ENCODE results near the gene SIRPB2.

DNA sequence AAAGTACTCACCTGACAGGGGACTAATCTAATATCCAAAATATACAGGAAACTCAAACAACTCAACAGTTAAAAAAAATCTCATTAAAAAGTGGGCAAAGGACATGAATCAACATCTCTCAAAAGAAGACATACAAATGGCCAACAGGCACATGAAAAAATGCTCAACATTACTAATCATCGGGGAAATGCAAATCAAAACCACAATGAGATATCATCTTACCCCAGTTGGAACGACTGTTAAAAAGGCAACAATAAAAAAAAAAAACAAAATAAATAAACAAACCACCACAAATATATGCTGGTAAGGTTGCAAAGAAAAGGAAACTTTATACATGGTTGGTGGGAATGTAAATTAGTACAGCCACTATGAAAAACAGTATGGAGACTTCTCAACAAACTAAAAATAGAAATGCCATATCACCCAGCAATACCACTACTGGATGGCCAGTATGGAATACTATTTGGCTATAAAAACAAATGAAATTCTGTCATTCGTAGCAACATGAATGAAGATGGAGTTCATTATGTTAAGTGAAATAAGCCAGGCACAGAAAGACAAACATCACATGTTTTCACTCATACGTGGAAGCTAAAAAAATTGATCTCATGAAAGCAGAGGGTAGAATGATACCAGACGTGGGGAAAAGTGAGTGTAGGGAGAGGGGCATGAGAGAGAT, 6.6 kb downstream of the SIRPB2 start:
- TF ChIP-seq, protein P1, sequence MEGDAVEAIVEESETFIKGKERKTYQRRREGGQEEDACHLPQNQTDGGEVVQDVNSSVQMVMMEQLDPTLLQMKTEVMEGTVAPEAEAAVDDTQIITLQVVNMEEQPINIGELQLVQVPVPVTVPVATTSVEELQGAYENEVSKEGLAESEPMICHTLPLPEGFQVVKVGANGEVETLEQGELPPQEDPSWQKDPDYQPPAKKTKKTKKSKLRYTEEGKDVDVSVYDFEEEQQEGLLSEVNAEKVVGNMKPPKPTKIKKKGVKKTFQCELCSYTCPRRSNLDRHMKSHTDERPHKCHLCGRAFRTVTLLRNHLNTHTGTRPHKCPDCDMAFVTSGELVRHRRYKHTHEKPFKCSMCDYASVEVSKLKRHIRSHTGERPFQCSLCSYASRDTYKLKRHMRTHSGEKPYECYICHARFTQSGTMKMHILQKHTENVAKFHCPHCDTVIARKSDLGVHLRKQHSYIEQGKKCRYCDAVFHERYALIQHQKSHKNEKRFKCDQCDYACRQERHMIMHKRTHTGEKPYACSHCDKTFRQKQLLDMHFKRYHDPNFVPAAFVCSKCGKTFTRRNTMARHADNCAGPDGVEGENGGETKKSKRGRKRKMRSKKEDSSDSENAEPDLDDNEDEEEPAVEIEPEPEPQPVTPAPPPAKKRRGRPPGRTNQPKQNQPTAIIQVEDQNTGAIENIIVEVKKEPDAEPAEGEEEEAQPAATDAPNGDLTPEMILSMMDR (optimal IDR thresholded peaks at IDR 0.05 in 1 of 3, IDR thresholded peaks at IDR 0.05 in 1 of 3, conservative IDR thresholded peaks at IDR 0.05 in 1 of 3; ENCODE audit: extremely low read depth in 1 of 3, insufficient read depth in 2 of 3, low read length in 3 of 3) = no peak
- TF ChIP-seq EZH2 (IDR thresholded peaks at IDR 0.05; ENCODE audit: low read length) = no peak

All from keratinocyte (primary cell).